K562 (cell line): ENCODE measurements around the gene BTG2. TPM values are rescaled to one million over a fixed set of nuclear protein-coding genes. Genes with fewer than 3 reads are reported as not detected.

Experiments used
- ATAC-seq: fragments of 200-7000 bp; cut with Tn5 transposase; 3 replicates; pipeline ENCODE4 v1.9.1; 2020; ENCODE audit warnings: moderate library complexity
- BruUV-seq: library from RNA; stranded (reverse); fragments of 400-500 nt; replicated peaks from 2 replicates; lab custom pipeline; 2021; lab: Mats Ljungman, UMichigan
- CTCF ChIA-PET: fragments of 300-600 bp; formaldehyde crosslinking; extraction: SDS; loops from one replicate; lab custom pipeline; 2021; ENCODE audit warnings: low intra/inter-chr PET ratio; lab: Yijun Ruan, JAX
- POLR2A ChIA-PET: fragments of 300-600, 350-650 bp; sonication (Branson Sonifier 250); formaldehyde crosslinking; extraction: SDS; loops from one replicate; lab custom pipeline; 2021; ENCODE audit warnings: antibody characterized with exemption, inconsistent platforms; lab: Yijun Ruan, JAX
- DNase-seq, 4 experiments: peaks; one replicate each; pipeline versions ENCODE4 v3.0.0 to v3.0.0-alpha.2; 2011 to 2018; ENCODE audit warnings: low spot score in 3 of 4, mixed read lengths in 3 of 4; ENCODE audit errors: extremely low read depth in 1 of 4
- FAIRE-seq: peaks from 2 replicates; lab custom pipeline; 2011; peaks lifted over from hg19 to GRCh38; lab: Jason Lieb, UNC
- H2AFZ ChIP-seq: 2 replicates; pipeline ENCODE4 v1.6.0; 2011; ENCODE audit warnings: low read depth, low read length, control low read depth, inconsistent platforms
- H3K27ac ChIP-seq: fragments of 200-600 bp; 3 replicates; pipeline ENCODE4 v1.8.0; 2011; ENCODE audit warnings: low read depth, mild to moderate bottlenecking, control low read depth, inconsistent platforms, low read length, moderate library complexity, mixed read lengths; ENCODE audit errors: extremely low read depth
- H3K27me3 ChIP-seq, 2 experiments: fragments of 300-600 bp in 1 of 2; 2 replicates in 1 of 2; 3 replicates in 1 of 2; pipeline versions ENCODE4 v1.6.0 to v1.8.0; 2011; ENCODE audit warnings: inconsistent platforms in 2 of 2, low read length in 2 of 2, mild to moderate bottlenecking in 1 of 2, mixed read lengths in 1 of 2, moderate library complexity in 1 of 2; ENCODE audit not compliant: control insufficient read depth in 2 of 2, insufficient read depth in 2 of 2
- H3K36me3 ChIP-seq: fragments of 300-600 bp; 3 replicates; pipeline ENCODE4 v1.8.0; 2011; ENCODE audit warnings: mild to moderate bottlenecking, low read length, inconsistent platforms; ENCODE audit not compliant: control insufficient read depth, insufficient read depth
- H3K4me1 ChIP-seq, 2 experiments: fragments of 200-600 bp in 1 of 2; replicated peaks in 1 of 2; 2 replicates in 1 of 2; 3 replicates in 1 of 2; pipeline versions ENCODE4 v1.5.1 to v1.8.0; 2011; ENCODE audit warnings: inconsistent platforms in 2 of 2, low read length in 2 of 2, mild to moderate bottlenecking in 1 of 2, mixed read lengths in 1 of 2, moderate library complexity in 1 of 2; ENCODE audit not compliant: control insufficient read depth in 2 of 2, insufficient read depth in 2 of 2
- H3K4me2 ChIP-seq: 2 replicates; pipeline ENCODE4 v1.6.1; 2011; ENCODE audit warnings: low read length, control low read depth, inconsistent platforms, mixed read lengths; ENCODE audit not compliant: insufficient read depth
- H3K4me3 ChIP-seq: fragments of 200-600 bp; sonication (generic), shearing (Covaris generic); 2 replicates; pipeline ENCODE4 v1.5.1; 2016; ENCODE audit warnings: control low read depth, inconsistent platforms
- H3K79me2 ChIP-seq: fragments of 200-600 bp; 3 replicates; pipeline ENCODE4 v1.8.0; 2011; ENCODE audit warnings: low read length, inconsistent platforms; ENCODE audit not compliant: control insufficient read depth, insufficient read depth
- H3K9ac ChIP-seq, 2 experiments: 2 replicates each; pipeline versions ENCODE4 v1.6.0 to v1.6.1; 2011; ENCODE audit warnings: low read depth in 2 of 2, low read length in 2 of 2, control low read depth in 1 of 2, inconsistent platforms in 1 of 2, mild to moderate bottlenecking in 1 of 2, mixed read lengths in 1 of 2; ENCODE audit not compliant: insufficient read depth in 1 of 2
- H3K9me1 ChIP-seq: one replicate; pipeline ENCODE4 v1.6.0; 2011; ENCODE audit warnings: inconsistent platforms, mild to moderate bottlenecking, low read length, moderate library complexity; ENCODE audit not compliant: control insufficient read depth, insufficient read depth
- H3K9me3 ChIP-seq: replicated peaks from 2 replicates; pipeline ENCODE4 v1.5.1; 2011; ENCODE audit warnings: low read depth, low read length, inconsistent platforms; ENCODE audit not compliant: control insufficient read depth, insufficient read depth
- H4K20me1 ChIP-seq: replicated peaks from 2 replicates; pipeline ENCODE4 v1.6.1; 2011; ENCODE audit warnings: low read length, inconsistent platforms, mixed read lengths; ENCODE audit not compliant: control insufficient read depth, insufficient read depth
- ATF1 ChIP-seq, 2 experiments: fragments of 450-650 bp in 1 of 2; IDR thresholded peaks; 2 replicates each; pipeline ENCODE4 v1.6.1; 2016; ENCODE audit warnings: missing compliant biosample characterization in 1 of 2, missing genetic modification characterization in 1 of 2
- MBD2 ChIP-seq: sonication (generic); IDR thresholded peaks from 2 replicates; pipeline ENCODE4 v1.6.1; 2016; ENCODE audit warnings: low read depth, borderline replicate concordance
- ZFX ChIP-seq: sonication (generic); formaldehyde crosslinking; IDR thresholded peaks from 2 replicates; pipeline ENCODE4 v1.8.0; 2022; ENCODE audit warnings: mild to moderate bottlenecking, missing genetic modification reagents, moderate library complexity
- ZNF124 ChIP-seq: sonication (generic); formaldehyde crosslinking; IDR thresholded peaks from 2 replicates; pipeline ENCODE4 v1.8.1; 2022; ENCODE audit warnings: missing genetic modification reagents
- ZNF282 ChIP-seq: sonication (generic); formaldehyde crosslinking; IDR thresholded peaks from 2 replicates; pipeline ENCODE4 v1.8.1; 2023; ENCODE audit warnings: missing genetic modification reagents
- WGBS: fragments of 100-300 bp; shearing (Covaris generic); methylation state at CpG from one replicate; pipeline ENCODE4 v1.1.6; 2016; ENCODE audit warnings: low coverage, mixed read lengths; ENCODE audit not compliant: insufficient coverage; ENCODE audit errors: missing lambda C conversion rate; 5-methylcytosine and 5-hydroxymethylcytosine counted together
- in situ Hi-C: fragments of 300-500 bp; cut with MboI; formaldehyde crosslinking; loops from 4 replicates; pipeline ENCODE4 v1.15.0; 2018; ENCODE audit warnings: inconsistent platforms, mixed read lengths
- intact Hi-C: fragments of 100-400 bp; cut with micrococcal nuclease; formaldehyde crosslinking; loops from 2 replicates; pipeline ENCODE4 v1.14.2; 2022
- polyA plus RNA-seq, 8 experiments: library from polyadenylated mRNA; depleted of rRNA in 4 of 8; stranded (reverse) in 5 of 8; unstranded in 3 of 8; fragments of >200 nt; fragmentation: Nextera tagmentation in 2 of 8; fragmentation: Illumina TruSeq in 1 of 8; extraction: Ambion mirVana in 2 of 8; extraction: Trizol in 1 of 8; gene quantifications; 2 replicates each; pipeline versions ENCODE4 v1.2.1 to v1.2.3, GENCODE V29; 2011 to 2014; ENCODE audit warnings: inconsistent platforms in 1 of 8, missing spikeins in 1 of 8
- total RNA-seq, 7 experiments: library from RNA; depleted of rRNA in 6 of 7; stranded (reverse); fragments of >200 nt in 6 of 7; fragmentation: Illumina TruSeq in 2 of 7; extraction: Trizol in 2 of 7; gene quantifications; 2 replicates each; pipeline versions ENCODE4 v1.2.1 to v1.2.3, GENCODE V29; 2011 to 2021; ENCODE audit warnings: low replicate concordance in 1 of 7
- TF ChIP-seq, protein P1 (sequence below): IDR thresholded peaks from 2 replicates; pipeline ENCODE4 v1.6.1; 2016; ENCODE audit warnings: missing genetic modification characterization, missing compliant biosample characterization

BTG2 gene
- total and polyA plus RNA-seq, 9 of the 15 experiments (the other 6 are each of a cell fraction or from before 2014, with no cell fraction given): 2.3 to 41.9 (median 8.7) TPM

GRCh38 chr1:203302456-203302855, 2.9 kb upstream of the BTG2 start:
- Histone ChIP-seq H3K4me2 (no peak overlapping the region), H3K27ac (no peak overlapping the region), H3K9me1 (peaks cover 8% of the 10 kb centered on the region), H3K4me3 (no peak overlapping the region), H3K9ac (no peak overlapping the region), H3K27me3 (no peaks in the 10 kb centered on the region), H3K79me2 (peaks cover 20% of the 10 kb centered on the region; the same call in 2 of the 3 replicates), H4K20me1 (peaks cover 11% of the 10 kb centered on the region), H3K36me3 (peaks cover 5% of the 10 kb centered on the region), H3K4me1 (peaks cover 64 to 73% of the 10 kb centered on the region in 2 experiments), H2AFZ (no peak overlapping the region), H3K9me3 (no peaks in the 10 kb centered on the region)
- in situ Hi-C loops (no loop called here), intact Hi-C loops (no loop called here)
- BruUV-seq: no TSS peak
- FAIRE-seq: no peak
- ChIA-PET CTCF (no interaction called here), POLR2A (interaction anchor here (0.7 kb wide), 1 partner anchor 60 kb away, joined by 3 read pairs; no protein-coding TSS in a partner anchor)
- no peak for ATAC-seq
- DNase-seq: no peak
- 68% methylated on average over 5 of the region's 7 CpGs for WGBS
- TF ChIP-seq MBD2: no peak
- TF ChIP-seq ZNF282 (CRISPR knock-in tag): no peak
- TF ChIP-seq ATF1 (CRISPR knock-in tag; IDR thresholded peaks at IDR 0.05): no peak
- TF ChIP-seq ATF1 (tag; IDR thresholded peaks at IDR 0.05): no peak
- TF ChIP-seq, protein P1, sequence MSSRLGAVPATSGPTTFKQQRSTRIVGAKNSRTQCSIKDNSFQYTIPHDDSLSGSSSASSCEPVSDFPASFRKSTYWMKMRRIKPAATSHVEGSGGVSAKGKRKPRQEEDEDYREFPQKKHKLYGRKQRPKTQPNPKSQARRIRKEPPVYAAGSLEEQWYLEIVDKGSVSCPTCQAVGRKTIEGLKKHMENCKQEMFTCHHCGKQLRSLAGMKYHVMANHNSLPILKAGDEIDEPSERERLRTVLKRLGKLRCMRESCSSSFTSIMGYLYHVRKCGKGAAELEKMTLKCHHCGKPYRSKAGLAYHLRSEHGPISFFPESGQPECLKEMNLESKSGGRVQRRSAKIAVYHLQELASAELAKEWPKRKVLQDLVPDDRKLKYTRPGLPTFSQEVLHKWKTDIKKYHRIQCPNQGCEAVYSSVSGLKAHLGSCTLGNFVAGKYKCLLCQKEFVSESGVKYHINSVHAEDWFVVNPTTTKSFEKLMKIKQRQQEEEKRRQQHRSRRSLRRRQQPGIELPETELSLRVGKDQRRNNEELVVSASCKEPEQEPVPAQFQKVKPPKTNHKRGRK (tag): no peak
- TF ChIP-seq ZNF124 (CRISPR knock-in tag): no peak
- 0 out of 2 replicates have a peak, but pooled peaks have one; percentile 18 for TF ChIP-seq ZFX
